Loucy (cell line): Measurements from ENCODE around the gene STMP1.
"Not testable (repeated sequence)": the region's sequence is repeated elsewhere in the genome, so short reads cannot be mapped to it uniquely, and the experiment has no call there.

Experiments
- H2AFZ ChIP-seq: fragments of 200-600 bp; sonication (generic); 2 replicates; pipeline ENCODE4 v1.6.0; 2016; ENCODE audit warnings: antibody characterized with exemption, mild to moderate bottlenecking, low read length, moderate library complexity
- H3F3A ChIP-seq: fragments of 200-600 bp; 2 replicates; pipeline ENCODE4 v1.6.0; 2016; ENCODE audit warnings: antibody characterized with exemption, low read depth, mild to moderate bottlenecking
- H3K27me3 ChIP-seq: fragments of 200-600 bp; sonication (generic); 2 replicates; pipeline ENCODE4 v1.6.1; 2014; ENCODE audit warnings: low read length, mild to moderate bottlenecking; ENCODE audit not compliant: insufficient read depth, poor library complexity, severe bottlenecking
- H3K36me3 ChIP-seq: fragments of 200-600 bp; sonication (generic); 2 replicates; pipeline ENCODE4 v1.6.1; 2016; ENCODE audit warnings: low read length; ENCODE audit not compliant: insufficient read depth
- H3K4me1 ChIP-seq: fragments of 200-600 bp; sonication (generic); 2 replicates; pipeline ENCODE4 v1.5.1; 2014; ENCODE audit warnings: low read length, mild to moderate bottlenecking; ENCODE audit not compliant: insufficient read depth, poor library complexity, severe bottlenecking
- H3K4me2 ChIP-seq: fragments of 200-600 bp; sonication (generic); 2 replicates; pipeline ENCODE4 v1.6.0; 2014; ENCODE audit warnings: antibody characterized with exemption, low read length, low read depth, mild to moderate bottlenecking; ENCODE audit not compliant: poor library complexity, severe bottlenecking
- H3K4me3 ChIP-seq: fragments of 200-600 bp; sonication (generic); 2 replicates; pipeline ENCODE4 v1.5.1; 2014; ENCODE audit warnings: low read length, mild to moderate bottlenecking, mixed read lengths; ENCODE audit not compliant: poor library complexity, severe bottlenecking
- H3K79me2 ChIP-seq: fragments of 200-600 bp; sonication (generic); 2 replicates; pipeline ENCODE4 v1.6.1; 2014; ENCODE audit warnings: low read length; ENCODE audit not compliant: insufficient read depth
- H3K9ac ChIP-seq: fragments of 200-600 bp; sonication (generic); 2 replicates; pipeline ENCODE4 v1.6.0; 2014; ENCODE audit warnings: mild to moderate bottlenecking, low read depth, low read length, moderate library complexity; ENCODE audit not compliant: poor library complexity, severe bottlenecking
- H3K9me2 ChIP-seq: fragments of 200-600 bp; sonication (generic); replicated peaks from 2 replicates; pipeline ENCODE4 v1.6.1; 2016; ENCODE audit warnings: low read depth, low read length, mixed read lengths
- H3K9me3 ChIP-seq: fragments of 200-600 bp; sonication (generic); 2 replicates; pipeline ENCODE4 v1.6.1; 2014; ENCODE audit warnings: mild to moderate bottlenecking, antibody characterized with exemption, low read length, low read depth; ENCODE audit not compliant: insufficient read depth
- H4K20me1 ChIP-seq: fragments of 200-600 bp; sonication (generic); 2 replicates; pipeline ENCODE4 v1.6.0; 2014; ENCODE audit warnings: antibody characterized with exemption, low read length, mild to moderate bottlenecking; ENCODE audit not compliant: insufficient read depth, poor library complexity, severe bottlenecking
- EZH2phosphoT487 ChIP-seq: fragments of 200-600 bp; IDR thresholded peaks from 2 replicates; pipeline ENCODE4 v1.6.1; 2018; ENCODE audit warnings: antibody characterized with exemption, mild to moderate bottlenecking, moderate library complexity, borderline replicate concordance
- TF ChIP-seq, protein P1 (sequence below): fragments of 200-600 bp; sonication (generic); conservative IDR thresholded peaks from 2 replicates; pipeline ENCODE4 v1.5.1; 2014; ENCODE audit warnings: mild to moderate bottlenecking, antibody characterized with exemption, low read length

STMP1 gene

DNA sequence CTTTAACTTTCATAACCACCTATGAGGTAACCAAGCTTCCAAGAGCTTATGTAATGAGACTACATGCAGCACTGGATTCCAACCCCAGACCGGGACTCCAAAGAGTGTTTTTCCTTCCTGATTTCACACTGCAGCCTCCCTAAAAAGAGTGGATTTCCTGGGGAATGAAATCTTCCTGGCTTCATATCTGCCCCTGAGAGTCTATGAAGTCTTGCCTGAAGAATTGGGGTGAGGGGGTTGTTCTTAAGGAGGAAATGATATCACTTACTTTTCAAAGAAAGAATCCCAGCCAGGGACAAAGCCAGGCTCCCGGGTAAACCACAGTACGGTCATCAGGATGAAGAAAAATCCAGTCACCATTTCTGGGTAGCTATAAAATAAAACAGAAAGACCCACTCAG lies 29.7 kb downstream of the STMP1 start:
- Histone ChIP-seq H3K9me3 (no peaks in the 10 kb centered on the region), H3K4me1 (no peaks in the 10 kb centered on the region), H3K9me2 (no peaks in the 10 kb centered on the region), H3K9ac (no peak overlapping the region), H3K79me2 (no peaks in the 10 kb centered on the region), H3F3A (no peaks in the 10 kb centered on the region), H3K4me3 (no peak overlapping the region), H3K27me3 (no peaks in the 10 kb centered on the region), H2AFZ (no peak overlapping the region), H4K20me1 (no peaks in the 10 kb centered on the region), H3K36me3 (no peaks in the 10 kb centered on the region), H3K4me2 (no peak overlapping the region)
- no peak for TF ChIP-seq EZH2phosphoT487
- TF ChIP-seq, protein P1, sequence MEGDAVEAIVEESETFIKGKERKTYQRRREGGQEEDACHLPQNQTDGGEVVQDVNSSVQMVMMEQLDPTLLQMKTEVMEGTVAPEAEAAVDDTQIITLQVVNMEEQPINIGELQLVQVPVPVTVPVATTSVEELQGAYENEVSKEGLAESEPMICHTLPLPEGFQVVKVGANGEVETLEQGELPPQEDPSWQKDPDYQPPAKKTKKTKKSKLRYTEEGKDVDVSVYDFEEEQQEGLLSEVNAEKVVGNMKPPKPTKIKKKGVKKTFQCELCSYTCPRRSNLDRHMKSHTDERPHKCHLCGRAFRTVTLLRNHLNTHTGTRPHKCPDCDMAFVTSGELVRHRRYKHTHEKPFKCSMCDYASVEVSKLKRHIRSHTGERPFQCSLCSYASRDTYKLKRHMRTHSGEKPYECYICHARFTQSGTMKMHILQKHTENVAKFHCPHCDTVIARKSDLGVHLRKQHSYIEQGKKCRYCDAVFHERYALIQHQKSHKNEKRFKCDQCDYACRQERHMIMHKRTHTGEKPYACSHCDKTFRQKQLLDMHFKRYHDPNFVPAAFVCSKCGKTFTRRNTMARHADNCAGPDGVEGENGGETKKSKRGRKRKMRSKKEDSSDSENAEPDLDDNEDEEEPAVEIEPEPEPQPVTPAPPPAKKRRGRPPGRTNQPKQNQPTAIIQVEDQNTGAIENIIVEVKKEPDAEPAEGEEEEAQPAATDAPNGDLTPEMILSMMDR, result no peak

DNA sequence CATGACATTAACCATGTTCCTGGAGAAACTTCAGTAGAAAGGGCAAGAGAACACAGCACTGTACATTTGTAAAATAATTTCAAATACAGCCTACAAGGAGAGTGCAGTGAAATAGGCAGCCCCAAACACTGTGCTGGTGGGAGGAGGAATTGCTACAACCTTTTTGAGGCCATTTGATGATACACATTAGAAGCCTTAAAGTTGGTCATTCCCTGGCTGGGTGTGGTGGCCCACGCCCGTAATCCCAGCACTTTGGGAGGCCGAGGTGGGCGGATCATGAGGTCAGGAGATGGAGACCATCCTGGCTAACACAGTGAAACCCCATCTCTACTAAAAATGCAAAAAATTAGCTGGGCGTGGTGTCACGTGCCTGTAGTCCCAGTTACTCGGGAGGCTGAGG lies 30.3 kb downstream of the STMP1 start:
- not testable (repeated sequence) for H3K36me3 ChIP-seq, H3K9me3 ChIP-seq, H3K4me1 ChIP-seq, H3K9ac ChIP-seq, H3K4me3 ChIP-seq, H4K20me1 ChIP-seq, H3K27me3 ChIP-seq, H3K4me2 ChIP-seq, H2AFZ ChIP-seq, H3K79me2 ChIP-seq, H3F3A ChIP-seq, H3K9me2 ChIP-seq

DNA sequence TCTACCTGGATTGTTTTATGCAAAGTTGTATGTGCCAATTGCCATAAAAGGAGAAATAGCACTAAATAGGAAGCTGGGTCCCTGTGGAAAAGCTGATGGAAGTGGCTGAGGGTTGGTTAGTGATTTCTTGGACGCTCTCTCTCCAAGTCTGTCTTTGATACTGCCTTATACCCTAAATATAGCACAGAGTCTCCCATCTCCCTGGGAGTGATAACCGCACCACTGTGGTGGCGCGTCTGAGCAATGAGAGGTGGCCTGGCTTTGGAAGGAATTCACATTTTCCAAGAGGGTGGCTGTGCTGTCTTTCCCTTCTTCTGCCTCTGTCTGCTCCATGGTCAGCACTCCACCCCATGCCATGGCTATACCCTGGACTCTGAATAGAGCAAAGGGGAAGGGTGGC lies 31.2 kb downstream of the STMP1 start:
- Histone ChIP-seq H3K4me3 (no peak overlapping the region), H3K9me3 (no peaks in the 10 kb centered on the region), H3K9ac (no peak overlapping the region), H3K9me2 (no peaks in the 10 kb centered on the region), H4K20me1 (no peaks in the 10 kb centered on the region), H3F3A (no peaks in the 10 kb centered on the region), H3K36me3 (no peaks in the 10 kb centered on the region), H3K27me3 (no peaks in the 10 kb centered on the region), H3K4me1 (no peaks in the 10 kb centered on the region), H3K4me2 (no peak overlapping the region), H2AFZ (no peak overlapping the region), H3K79me2 (no peaks in the 10 kb centered on the region)
- no peak for TF ChIP-seq EZH2phosphoT487
- TF ChIP-seq, protein P1, result no peak

DNA sequence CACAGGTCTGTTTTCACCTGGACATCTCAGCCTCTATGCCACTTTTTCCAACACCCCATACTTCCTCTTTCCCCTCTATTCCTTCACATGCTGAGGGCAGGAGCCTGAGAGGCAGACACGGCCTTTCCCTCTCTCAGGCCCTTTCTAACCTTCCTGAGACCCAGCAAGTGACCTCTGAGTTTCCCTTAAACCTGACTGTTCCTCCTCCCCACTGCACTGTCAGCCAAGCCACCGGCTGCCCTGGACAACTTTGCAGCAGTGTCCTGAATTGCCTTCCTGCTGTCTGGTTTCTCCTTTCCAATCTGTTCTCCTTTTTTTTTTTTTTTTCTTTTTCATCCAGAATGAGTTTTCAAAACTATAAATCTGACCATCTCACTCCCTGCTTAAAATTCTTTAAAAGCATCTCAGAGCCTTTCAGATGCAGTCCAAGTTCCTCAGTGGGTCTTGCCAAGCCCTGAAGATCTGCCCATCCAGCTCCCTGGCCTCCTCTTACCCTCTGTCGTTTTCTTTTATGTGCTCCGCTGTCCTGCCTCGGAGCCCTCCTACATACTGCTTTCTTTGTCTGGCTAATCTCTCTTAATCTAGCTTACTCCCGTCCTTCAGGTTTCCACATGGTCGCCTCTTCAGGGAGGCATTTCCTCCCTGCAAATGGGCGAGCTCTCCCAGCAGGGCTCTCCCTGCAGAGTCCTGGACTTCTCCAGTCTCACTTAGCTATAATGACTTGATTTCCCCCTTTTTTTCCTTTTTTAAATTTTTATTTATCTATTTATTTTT lies 35.1 kb downstream of the STMP1 start:
- no peaks in the 10 kb centered on the region for H3K4me1 ChIP-seq
- H2AFZ ChIP-seq, result no peak overlapping the region
- no peaks in the 10 kb centered on the region for H4K20me1 ChIP-seq
- H3K9ac ChIP-seq, result no peak overlapping the region
- H3F3A ChIP-seq, result no peaks in the 10 kb centered on the region
- H3K36me3 ChIP-seq, result no peaks in the 10 kb centered on the region
- H3K79me2 ChIP-seq, result no peaks in the 10 kb centered on the region
- H3K27me3 ChIP-seq, result no peaks in the 10 kb centered on the region
- no peak overlapping the region for H3K4me2 ChIP-seq
- no peak for TF ChIP-seq EZH2phosphoT487
- TF ChIP-seq, protein P1, result no peak
- H3K9me3 ChIP-seq, result no peaks in the 10 kb centered on the region
- H3K9me2 ChIP-seq, result no peaks in the 10 kb centered on the region
- H3K4me3 ChIP-seq, result no peak overlapping the region
